Body of pancreas (tissue), 4 donors: Measurements from ENCODE around the gene TPPP3.

ENCODE experiments used
- CTCF ChIP-seq, 7 experiments: fragments of 450-650 bp in 4 of 7; fragments of 200-600 bp in 3 of 7; sonication (generic) in 3 of 7; IDR thresholded peaks; one replicate each; pipeline ENCODE4 v1.5.1; 2016 to 2019; ENCODE audit warnings: antibody characterized with exemption in 7 of 7
- POLR2A ChIP-seq, 3 donors: fragments of 450-650 bp; IDR thresholded peaks; one replicate each; pipeline ENCODE4 v1.6.1; 2016; ENCODE audit warnings: antibody characterized with exemption in 3 of 3, mild to moderate bottlenecking in 2 of 3

GRCh38 chr16:67389911-67390815 lies 3.1 kb downstream of the TPPP3 start:
- TF ChIP-seq CTCF (IDR thresholded peaks at IDR 0.05) (no peak), POLR2A (IDR thresholded peaks at IDR 0.05) (no peak)
